Measurements from ENCODE around the gene MED7. TPM values are rescaled to one million over a fixed set of nuclear protein-coding genes. Genes with fewer than 3 reads are reported as not detected.
"Not testable (repeated sequence)": the region's sequence is repeated elsewhere in the genome, so short reads cannot be mapped to it uniquely, and the experiment has no call there.

MED7 gene
- total RNA-seq (10 to 100 TPM; 19.5 to 23.2 TPM), polyA plus RNA-seq (ENCODE audit: insufficient read length in 2 of 2) (10 to 100 TPM; 18.7 to 19.8 TPM)
- long read RNA-seq, donor 1, transcript MED7-201 (2 exons, 2,402 nt) = major isoform, 15 of 17 reads
- long read RNA-seq, donor 1, partial matches to known transcripts = 0 of 17 reads
- long read RNA-seq, donor 1, other reads (novel, unspliced or antisense) = 0 of 17 reads
- long read RNA-seq, donor 2, transcript MED7-201 (2 exons, 2,402 nt) = major isoform, 7 of 7 reads
- long read RNA-seq, donor 2, partial matches to known transcripts = 0 of 7 reads
- long read RNA-seq, donor 2, other reads (novel, unspliced or antisense) = 0 of 7 reads
- long read RNA-seq, donor 3, partial matches to known transcripts = 0 of 3 reads
- long read RNA-seq, donor 3, other reads (novel, unspliced or antisense) = 0 of 3 reads
- long read RNA-seq, donor 4, transcript MED7-201 (2 exons, 2,402 nt) = major isoform, 23 of 24 reads
- long read RNA-seq, donor 4, partial matches to known transcripts = 0 of 24 reads
- long read RNA-seq, donor 4, other reads (novel, unspliced or antisense) = 0 of 24 reads

- DNase-seq (ENCODE audit: low read depth in 4 of 6, low spot score in 6 of 6) = peak; percentile 97 to 100 (median 99)
- WGBS (ENCODE audit: insufficient coverage) = under 1% methylated on average over 43 of the region's 48 CpGs
- peak within 1 kb of the TSS; percentile 91 for H3K27ac ChIP-seq (ENCODE audit: low read depth, low read length)
- no peaks in the 10 kb centered on the region for H3K9me3 ChIP-seq (ENCODE audit: control insufficient read depth, insufficient read depth, low read length)
- peak within 1 kb of the TSS; percentile 97 for H3K4me3 ChIP-seq (ENCODE audit: low read depth, low read length)
- no peaks in the 10 kb centered on the region for H3K27me3 ChIP-seq (ENCODE audit: control insufficient read depth, insufficient read depth, low read length)
- peaks cover 8% of the 10 kb centered on the region for H3K4me1 ChIP-seq (ENCODE audit: control insufficient read depth, insufficient read depth, low read length)
- peaks cover 2% of the 10 kb centered on the region for H3K36me3 ChIP-seq (ENCODE audit: control insufficient read depth, insufficient read depth, low read length)
These were observed at the start of gene MED7 for GRCh38 chr5:157142317-157143126. Gene MED7 (minus strand): TSS chr5:157142865. CDS start chr5:157139431, 3,434 bp downstream.

GRCh38 chr5:157189223-157189622 lies 46.6 kb upstream of the MED7 start:
- H3K4me3 ChIP-seq (ENCODE audit: low read depth, low read length) = no peak overlapping the region
- DNase-seq (ENCODE audit: low read depth in 4 of 6, low spot score in 6 of 6) = no peak
- H3K9me3 ChIP-seq (ENCODE audit: control insufficient read depth, insufficient read depth, low read length) = no peaks in the 10 kb centered on the region
- H3K4me1 ChIP-seq (ENCODE audit: control insufficient read depth, insufficient read depth, low read length) = no peaks in the 10 kb centered on the region
- 92% methylated on average over 4 of the region's 7 CpGs for WGBS (ENCODE audit: insufficient coverage)
- H3K27me3 ChIP-seq (ENCODE audit: control insufficient read depth, insufficient read depth, low read length) = no peaks in the 10 kb centered on the region
- no peak overlapping the region for H3K27ac ChIP-seq (ENCODE audit: low read depth, low read length)
- H3K36me3 ChIP-seq (ENCODE audit: control insufficient read depth, insufficient read depth, low read length) = no peaks in the 10 kb centered on the region

GRCh38 chr5:157188270-157188669 lies 45.6 kb upstream of the MED7 start:
- H3K27me3 ChIP-seq (ENCODE audit: control insufficient read depth, insufficient read depth, low read length) = no peaks in the 10 kb centered on the region
- no peak overlapping the region for H3K4me3 ChIP-seq (ENCODE audit: low read depth, low read length)
- H3K9me3 ChIP-seq (ENCODE audit: control insufficient read depth, insufficient read depth, low read length) = no peaks in the 10 kb centered on the region

GRCh38 chr5:157187046-157187754 lies 44.5 kb upstream of the MED7 start:
- WGBS (ENCODE audit: insufficient coverage) = 83% methylated on average over 3 of the region's 5 CpGs
- no peaks in the 10 kb centered on the region for H3K9me3 ChIP-seq (ENCODE audit: control insufficient read depth, insufficient read depth, low read length)
- H3K4me3 ChIP-seq (ENCODE audit: low read depth, low read length) = no peak overlapping the region
- no peaks in the 10 kb centered on the region for H3K27me3 ChIP-seq (ENCODE audit: control insufficient read depth, insufficient read depth, low read length)
- no peak for DNase-seq (ENCODE audit: low read depth in 4 of 6, low spot score in 6 of 6)
- H3K4me1 ChIP-seq (ENCODE audit: control insufficient read depth, insufficient read depth, low read length) = no peaks in the 10 kb centered on the region
- H3K36me3 ChIP-seq (ENCODE audit: control insufficient read depth, insufficient read depth, low read length) = no peaks in the 10 kb centered on the region
- no peak overlapping the region for H3K27ac ChIP-seq (ENCODE audit: low read depth, low read length)

More at GRCh38 chr5:157188270-157188669, 45.6 kb upstream of the MED7 start:
- H3K27ac ChIP-seq (ENCODE audit: low read depth, low read length) = no peak overlapping the region
- no peak for DNase-seq (ENCODE audit: low read depth in 4 of 6, low spot score in 6 of 6)
- no peaks in the 10 kb centered on the region for H3K36me3 ChIP-seq (ENCODE audit: control insufficient read depth, insufficient read depth, low read length)
- H3K4me1 ChIP-seq (ENCODE audit: control insufficient read depth, insufficient read depth, low read length) = no peaks in the 10 kb centered on the region

GRCh38 chr5:157186309-157187045 lies 43.8 kb upstream of the MED7 start:
- H3K4me1 ChIP-seq (ENCODE audit: control insufficient read depth, insufficient read depth, low read length) = no peaks in the 10 kb centered on the region
- no peaks in the 10 kb centered on the region for H3K9me3 ChIP-seq (ENCODE audit: control insufficient read depth, insufficient read depth, low read length)
- DNase-seq (ENCODE audit: low read depth in 4 of 6, low spot score in 6 of 6) = no peak
- H3K36me3 ChIP-seq (ENCODE audit: control insufficient read depth, insufficient read depth, low read length) = no peaks in the 10 kb centered on the region
- no peaks in the 10 kb centered on the region for H3K27me3 ChIP-seq (ENCODE audit: control insufficient read depth, insufficient read depth, low read length)
- H3K4me3 ChIP-seq (ENCODE audit: low read depth, low read length) = no peak overlapping the region
- WGBS (ENCODE audit: insufficient coverage) = 91% methylated on average over 5 of the region's 12 CpGs
- H3K27ac ChIP-seq (ENCODE audit: low read depth, low read length) = no peak overlapping the region

GRCh38 chr5:157185122-157185521 lies 42.5 kb upstream of the MED7 start:
- not testable (repeated sequence) for H3K4me1 ChIP-seq (ENCODE audit: control insufficient read depth, insufficient read depth, low read length); H3K27me3 ChIP-seq (ENCODE audit: control insufficient read depth, insufficient read depth, low read length); H3K36me3 ChIP-seq (ENCODE audit: control insufficient read depth, insufficient read depth, low read length); H3K9me3 ChIP-seq (ENCODE audit: control insufficient read depth, insufficient read depth, low read length); H3K27ac ChIP-seq (ENCODE audit: low read depth, low read length); DNase-seq (ENCODE audit: low read depth in 4 of 6, low spot score in 6 of 6); H3K4me3 ChIP-seq (ENCODE audit: low read depth, low read length)
- 99% methylated on average over 5 of the region's 6 CpGs for WGBS (ENCODE audit: insufficient coverage)

- DNase-seq (ENCODE audit: low read depth in 4 of 6, low spot score in 6 of 6) = no peak
- Histone ChIP-seq H3K36me3 (ENCODE audit: control insufficient read depth, insufficient read depth, low read length) (no peaks in the 10 kb centered on the region), H3K27ac (ENCODE audit: low read depth, low read length) (no peak overlapping the region), H3K4me3 (ENCODE audit: low read depth, low read length) (no peak overlapping the region), H3K4me1 (ENCODE audit: control insufficient read depth, insufficient read depth, low read length) (no peaks in the 10 kb centered on the region), H3K9me3 (ENCODE audit: control insufficient read depth, insufficient read depth, low read length) (no peaks in the 10 kb centered on the region), H3K27me3 (ENCODE audit: control insufficient read depth, insufficient read depth, low read length) (no peaks in the 10 kb centered on the region)
- WGBS (ENCODE audit: insufficient coverage) = 92% methylated on average over 5 of the region's 8 CpGs
These were observed 41.5 kb upstream of the MED7 start for GRCh38 chr5:157184117-157184670.

- Histone ChIP-seq H3K4me3 (ENCODE audit: low read depth, low read length) (no peak overlapping the region), H3K27me3 (ENCODE audit: control insufficient read depth, insufficient read depth, low read length) (no peaks in the 10 kb centered on the region)
- no CpG with 5 or more reads among the region's 3 CpGs for WGBS (ENCODE audit: insufficient coverage)
These were observed 39.6 kb upstream of the MED7 start for GRCh38 chr5:157182143-157182757.

More at GRCh38 chr5:157182143-157182757, 39.6 kb upstream of the MED7 start:
- Histone ChIP-seq H3K4me1 (ENCODE audit: control insufficient read depth, insufficient read depth, low read length) (no peaks in the 10 kb centered on the region), H3K9me3 (ENCODE audit: control insufficient read depth, insufficient read depth, low read length) (peaks cover 1% of the 10 kb centered on the region), H3K36me3 (ENCODE audit: control insufficient read depth, insufficient read depth, low read length) (no peaks in the 10 kb centered on the region), H3K27ac (ENCODE audit: low read depth, low read length) (no peak overlapping the region)
- no peak for DNase-seq (ENCODE audit: low read depth in 4 of 6, low spot score in 6 of 6)

All from spinal cord (tissue), 10 donors.